ENCODE measurements around the gene USP15.

Gene USP15

GRCh38 chr12:62379026-62379722, 119.0 kb downstream of the USP15 start:
- no peak for TF ChIP-seq CREB1 (IDR thresholded peaks at IDR 0.05; ENCODE audit: low read depth)
- no peak for TF ChIP-seq ZBTB7A (IDR thresholded peaks at IDR 0.05; ENCODE audit: low read depth)
- no peak for TF ChIP-seq CEBPB (IDR thresholded peaks at IDR 0.05)
- TF ChIP-seq EP300 (IDR thresholded peaks at IDR 0.05; ENCODE audit: borderline replicate concordance), result no peak
- no peak for TF ChIP-seq NFIC (IDR thresholded peaks at IDR 0.05)
- no peak for TF ChIP-seq EGR1 (IDR thresholded peaks at IDR 0.05)
- TF ChIP-seq RAD21 (IDR thresholded peaks at IDR 0.05; ENCODE audit: low read depth), result no peak
- TF ChIP-seq YY1 (IDR thresholded peaks at IDR 0.05; ENCODE audit: low read depth), result no peak
- no peak for TF ChIP-seq TAF1 (IDR thresholded peaks at IDR 0.05; ENCODE audit: low read depth)
- TF ChIP-seq USF1 (IDR thresholded peaks at IDR 0.05), result no peak
- TF ChIP-seq TCF12 (IDR thresholded peaks at IDR 0.05; ENCODE audit: low read depth), result no peak
- no peak for TF ChIP-seq TEAD4 (IDR thresholded peaks at IDR 0.05)

GRCh38 chr12:62379723-62380045, 119.5 kb downstream of the USP15 start:
- no peak for TF ChIP-seq MAX (IDR thresholded peaks at IDR 0.05)
- TF ChIP-seq ZBTB7A (IDR thresholded peaks at IDR 0.05; ENCODE audit: low read depth), result no peak
- no peak for TF ChIP-seq USF1 (IDR thresholded peaks at IDR 0.05)
- no peak for TF ChIP-seq EP300 (IDR thresholded peaks at IDR 0.05; ENCODE audit: borderline replicate concordance)
- TF ChIP-seq TAF1 (IDR thresholded peaks at IDR 0.05; ENCODE audit: low read depth), result no peak
- no peak for TF ChIP-seq RAD21 (IDR thresholded peaks at IDR 0.05; ENCODE audit: low read depth)
- TF ChIP-seq NFIC (IDR thresholded peaks at IDR 0.05), result no peak
- no peak for TF ChIP-seq TCF12 (IDR thresholded peaks at IDR 0.05; ENCODE audit: low read depth)
- no peak for TF ChIP-seq CEBPB (IDR thresholded peaks at IDR 0.05)
- no peak for TF ChIP-seq EGR1 (IDR thresholded peaks at IDR 0.05)
- no peak for TF ChIP-seq REST (IDR thresholded peaks at IDR 0.05; ENCODE audit: low read depth)
- no peak for TF ChIP-seq TEAD4 (IDR thresholded peaks at IDR 0.05)
- TF ChIP-seq CREB1 (IDR thresholded peaks at IDR 0.05; ENCODE audit: low read depth), result no peak
- no peak for TF ChIP-seq YY1 (IDR thresholded peaks at IDR 0.05; ENCODE audit: low read depth)
- no peak for TF ChIP-seq FOXM1 (IDR thresholded peaks at IDR 0.05; ENCODE audit: borderline replicate concordance, low read depth)

- TF ChIP-seq ZBTB7A (IDR thresholded peaks at IDR 0.05; ENCODE audit: low read depth), result no peak
- no peak for TF ChIP-seq USF1 (IDR thresholded peaks at IDR 0.05)
- TF ChIP-seq YY1 (IDR thresholded peaks at IDR 0.05; ENCODE audit: low read depth), result no peak
- TF ChIP-seq FOXM1 (IDR thresholded peaks at IDR 0.05; ENCODE audit: borderline replicate concordance, low read depth), result no peak
These were observed 122.3 kb downstream of the USP15 start for GRCh38 chr12:62382526-62382925.

- TF ChIP-seq CREB1 (IDR thresholded peaks at IDR 0.05; ENCODE audit: low read depth), result no peak
- no peak for TF ChIP-seq FOXM1 (IDR thresholded peaks at IDR 0.05; ENCODE audit: borderline replicate concordance, low read depth)
- no peak for TF ChIP-seq EGR1 (IDR thresholded peaks at IDR 0.05)
- no peak for TF ChIP-seq EP300 (IDR thresholded peaks at IDR 0.05; ENCODE audit: borderline replicate concordance)
- TF ChIP-seq TEAD4 (IDR thresholded peaks at IDR 0.05), result no peak
- no peak for TF ChIP-seq ZBTB7A (IDR thresholded peaks at IDR 0.05; ENCODE audit: low read depth)
- TF ChIP-seq NFIC (IDR thresholded peaks at IDR 0.05), result no peak
These were observed 136.5 kb downstream of the USP15 start for GRCh38 chr12:62396750-62397149.

GRCh38 chr12:62400135-62400534, 139.9 kb downstream of the USP15 start:
- TF ChIP-seq EGR1 (IDR thresholded peaks at IDR 0.05), result no peak
- TF ChIP-seq CEBPB (IDR thresholded peaks at IDR 0.05), result no peak
- no peak for TF ChIP-seq EP300 (IDR thresholded peaks at IDR 0.05; ENCODE audit: borderline replicate concordance)
- TF ChIP-seq RAD21 (IDR thresholded peaks at IDR 0.05; ENCODE audit: low read depth), result no peak
- TF ChIP-seq CREB1 (IDR thresholded peaks at IDR 0.05; ENCODE audit: low read depth), result no peak

GRCh38 chr12:62401631-62402030, 141.4 kb downstream of the USP15 start:
- TF ChIP-seq NFIC (IDR thresholded peaks at IDR 0.05) (no peak), FOXM1 (IDR thresholded peaks at IDR 0.05; ENCODE audit: borderline replicate concordance, low read depth) (no peak), REST (IDR thresholded peaks at IDR 0.05; ENCODE audit: low read depth) (no peak), CREB1 (IDR thresholded peaks at IDR 0.05; ENCODE audit: low read depth) (no peak), YY1 (IDR thresholded peaks at IDR 0.05; ENCODE audit: low read depth) (no peak), USF1 (IDR thresholded peaks at IDR 0.05) (no peak), CEBPB (IDR thresholded peaks at IDR 0.05) (no peak), TEAD4 (IDR thresholded peaks at IDR 0.05) (no peak), TAF1 (IDR thresholded peaks at IDR 0.05; ENCODE audit: low read depth) (no peak), EP300 (IDR thresholded peaks at IDR 0.05; ENCODE audit: borderline replicate concordance) (no peak)
